Central memory CD4-positive, alpha-beta T cell (primary cell): ENCODE results near the gene RFFL.

Source experiments
- DNase-seq: peaks from one replicate; pipeline ENCODE4 v3.0.0; 2022

The RFFL gene

DNA sequence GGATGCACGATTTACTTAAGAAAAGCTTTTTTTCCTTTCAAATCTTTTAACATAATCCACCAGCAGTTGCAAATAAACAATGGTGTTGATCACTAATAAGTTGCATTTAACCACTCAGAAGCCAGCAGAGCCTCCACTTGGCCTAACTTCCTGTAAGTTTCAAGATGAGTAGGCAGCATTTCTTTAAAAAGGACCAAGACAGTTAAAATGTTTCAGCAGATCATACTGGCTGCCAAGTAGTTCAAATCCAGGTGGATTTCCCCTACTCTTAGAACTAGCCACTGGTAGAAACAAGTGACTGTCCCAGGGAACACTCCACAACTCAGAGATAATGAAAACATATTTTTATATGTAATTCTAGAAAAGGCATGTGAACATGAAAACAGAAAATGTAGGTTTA is 17.0 kb upstream of the RFFL start:
- DNase-seq, result no peak

DNA sequence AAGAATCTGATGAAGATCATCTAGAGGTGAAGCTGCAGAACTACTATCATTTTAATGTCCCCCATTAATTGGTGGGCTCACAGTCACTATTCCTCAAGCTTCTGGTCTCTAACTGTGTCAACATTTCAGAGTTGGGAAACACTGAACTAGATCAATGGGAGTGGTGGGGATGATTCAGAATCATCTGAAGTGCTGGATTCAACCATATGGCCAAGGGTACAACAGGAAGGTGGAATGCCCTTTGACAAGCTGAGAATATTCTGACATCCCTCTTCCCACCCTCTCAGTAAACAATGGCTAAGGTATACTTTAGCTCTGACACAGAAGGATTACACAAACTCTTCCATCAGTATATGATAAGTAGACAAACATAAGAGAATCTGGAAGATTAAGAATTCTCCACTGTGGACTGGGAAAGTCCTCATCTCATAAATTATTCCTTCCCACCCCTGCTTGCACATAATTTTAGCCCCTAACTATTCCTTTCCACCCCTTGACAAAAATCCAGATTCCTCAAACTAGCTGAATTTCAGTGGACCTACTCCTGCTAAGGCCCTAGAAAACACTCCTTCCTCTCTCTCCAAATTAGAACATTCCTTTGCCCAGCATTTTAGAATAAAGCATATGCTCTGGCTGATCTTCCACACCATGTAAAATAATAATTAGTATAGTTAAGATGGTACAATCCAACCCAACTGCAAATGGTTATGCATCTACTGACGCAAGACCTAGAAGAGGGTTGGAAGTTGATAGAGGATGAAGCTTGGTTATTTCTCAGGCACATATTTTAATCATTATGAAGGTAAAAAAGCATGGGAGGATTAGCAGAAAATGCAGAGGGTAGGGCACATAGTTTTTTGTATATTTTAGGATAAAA is 16.3 kb upstream of the RFFL start:
- no peak for DNase-seq

DNA sequence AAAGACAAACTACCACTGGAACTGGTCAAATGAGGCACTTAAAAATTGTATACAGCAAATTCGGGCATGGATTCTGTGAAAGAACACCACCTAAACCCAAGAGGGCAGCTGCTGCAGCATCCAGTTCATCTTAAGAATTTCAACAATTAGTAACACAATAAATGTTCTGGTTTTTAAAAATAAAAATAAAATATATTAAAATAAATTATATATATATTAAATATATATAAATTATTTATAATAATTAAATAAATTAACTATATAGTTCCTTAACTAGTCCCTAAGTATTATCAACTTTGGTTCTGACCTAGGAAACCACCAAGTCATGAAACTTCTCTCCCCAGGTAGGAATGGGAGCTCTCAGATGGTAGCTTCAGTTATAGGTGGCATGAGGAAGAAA is 13.4 kb upstream of the RFFL start:
- DNase-seq, result no peak

DNA sequence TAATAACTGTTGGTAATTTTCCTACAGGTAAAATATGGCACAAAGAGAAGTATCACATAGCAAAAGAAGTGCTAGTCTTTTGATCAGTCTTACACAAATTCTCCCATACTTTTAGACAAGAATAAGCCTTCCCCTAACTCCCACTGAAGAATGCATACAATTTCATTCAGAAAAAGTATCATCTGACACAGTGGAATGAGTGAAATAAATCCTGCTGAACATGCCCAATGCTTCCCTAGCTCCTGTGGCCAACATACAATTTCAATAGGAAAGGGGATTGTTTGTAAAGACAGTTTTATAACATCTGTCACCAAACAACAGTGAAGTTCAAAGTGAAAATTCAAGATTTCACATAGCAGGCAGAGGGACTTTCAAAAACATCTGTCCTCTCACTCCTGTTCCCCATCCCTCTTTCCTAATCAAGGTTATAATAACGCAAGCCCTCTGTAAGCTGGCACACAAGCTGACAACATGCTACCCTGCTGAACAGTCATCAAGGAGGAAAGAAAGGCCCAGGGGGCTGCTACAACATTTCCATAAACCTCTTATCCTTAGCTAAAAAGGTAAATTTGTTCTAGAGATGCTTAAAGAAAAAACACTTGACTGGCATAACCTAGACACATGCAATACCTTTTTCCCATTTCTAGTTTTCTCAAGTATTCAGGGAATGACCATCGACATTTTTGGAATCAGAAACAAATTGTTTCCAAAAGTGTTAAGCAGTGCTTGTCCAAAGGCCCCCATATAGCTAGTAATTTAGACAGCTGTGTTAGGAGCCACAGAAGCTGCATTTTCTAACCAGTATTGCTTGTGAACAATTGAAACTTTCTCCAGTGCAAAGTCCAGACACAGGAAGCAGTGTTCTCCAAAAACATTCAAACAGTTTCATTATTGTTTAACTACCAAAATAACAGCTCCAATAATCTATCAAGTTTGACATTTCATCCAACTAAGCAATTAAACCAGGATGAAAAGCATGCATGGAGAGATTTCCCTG is 11.5 kb upstream of the RFFL start:
- DNase-seq, result no peak

DNA sequence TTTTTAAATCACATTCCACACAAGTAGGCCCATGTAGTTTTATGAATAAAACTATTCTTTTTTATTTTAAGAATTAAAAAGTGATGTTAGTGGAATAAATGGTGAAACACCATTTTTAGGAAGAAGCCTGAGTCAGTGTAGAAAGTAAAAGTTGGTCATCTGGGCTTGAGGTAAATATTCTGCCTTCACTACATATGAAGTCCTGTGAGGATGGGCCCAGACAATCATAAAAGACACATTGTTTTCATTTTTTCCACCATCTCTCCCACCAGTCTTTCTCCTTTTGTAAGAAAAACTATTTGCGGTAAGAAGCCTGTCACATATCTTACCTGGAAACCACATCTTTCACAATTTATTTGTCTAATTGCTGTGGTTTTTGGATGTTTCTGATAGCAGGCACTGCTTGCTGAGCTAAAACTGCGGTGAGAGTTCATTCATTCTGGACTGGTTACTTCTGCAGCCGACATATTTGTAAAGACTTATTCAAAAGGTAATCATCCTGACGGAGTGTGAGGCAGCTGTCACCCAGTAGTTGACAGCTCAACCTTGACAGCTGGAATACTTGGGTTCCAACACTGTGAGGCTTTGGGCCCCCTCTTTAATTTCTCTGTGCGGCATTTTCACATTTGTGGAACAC is 10.6 kb upstream of the RFFL start:
- DNase-seq, result peak; percentile 40

DNA sequence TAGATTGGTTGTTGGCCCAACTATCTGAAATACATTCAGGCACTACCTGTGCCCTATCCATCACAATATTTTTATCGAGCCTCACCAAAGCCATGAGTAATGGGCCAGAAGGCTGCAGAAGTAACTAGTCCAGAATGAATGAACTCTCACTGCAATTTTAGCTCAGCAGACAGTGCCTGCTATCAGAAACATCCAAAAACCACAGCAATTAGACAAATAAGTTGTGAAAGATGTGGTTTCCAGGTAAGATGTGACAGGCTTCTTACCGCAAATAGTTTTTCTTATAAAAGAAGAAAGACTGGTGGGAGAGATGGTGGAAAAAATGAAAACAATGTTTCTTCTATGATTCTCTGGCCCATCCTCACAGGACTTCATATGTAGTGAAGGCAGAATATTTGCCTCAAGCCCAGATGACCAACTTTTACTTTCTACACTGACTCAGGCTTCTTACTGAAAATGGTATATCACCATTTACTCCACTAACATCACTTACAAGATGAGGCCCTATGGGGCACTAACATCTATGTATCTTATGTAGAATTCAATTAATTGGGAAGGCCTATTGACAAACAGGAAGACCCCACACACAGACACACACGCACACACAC is 9.8 kb upstream of the RFFL start:
- peak; percentile 47 for DNase-seq

DNA sequence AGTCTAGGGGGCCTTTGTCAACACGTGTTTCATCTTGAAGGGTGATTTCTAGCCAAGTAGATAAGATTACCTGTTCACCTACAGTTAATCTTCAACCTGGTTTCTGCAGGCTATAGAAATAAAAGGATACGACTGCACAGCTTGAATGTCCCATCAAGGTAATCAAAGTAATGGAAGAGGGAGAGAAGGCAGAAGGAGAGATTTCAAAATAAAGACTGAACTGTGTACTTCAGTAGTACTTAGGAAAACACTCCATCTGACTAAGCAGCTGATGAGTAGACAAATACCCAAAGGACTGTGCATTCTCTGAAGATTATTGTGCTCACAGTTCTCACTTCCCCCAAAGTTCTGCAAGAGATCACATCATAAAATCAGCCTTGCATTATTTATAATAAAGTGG is 5.8 kb upstream of the RFFL start:
- DNase-seq, result no peak

DNA sequence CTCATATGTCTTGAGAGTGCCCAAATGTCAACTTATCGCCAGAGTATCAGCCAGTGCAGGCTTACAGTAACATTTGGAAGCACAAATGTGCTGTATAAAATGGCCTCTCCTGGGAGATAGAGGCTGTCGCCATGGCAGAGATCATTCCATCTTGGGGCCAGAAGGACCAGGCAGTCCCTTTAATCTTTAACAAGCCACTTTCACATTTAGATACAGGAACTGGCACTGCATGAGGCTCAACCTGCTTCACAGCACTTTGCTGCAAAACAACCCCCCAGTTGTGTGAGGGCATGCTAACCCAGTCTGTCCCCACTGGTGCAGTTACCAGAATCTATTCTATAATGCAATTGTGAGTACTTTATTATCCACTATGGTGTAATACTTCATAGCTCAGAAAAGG is 4.7 kb upstream of the RFFL start:
- no peak for DNase-seq

DNA sequence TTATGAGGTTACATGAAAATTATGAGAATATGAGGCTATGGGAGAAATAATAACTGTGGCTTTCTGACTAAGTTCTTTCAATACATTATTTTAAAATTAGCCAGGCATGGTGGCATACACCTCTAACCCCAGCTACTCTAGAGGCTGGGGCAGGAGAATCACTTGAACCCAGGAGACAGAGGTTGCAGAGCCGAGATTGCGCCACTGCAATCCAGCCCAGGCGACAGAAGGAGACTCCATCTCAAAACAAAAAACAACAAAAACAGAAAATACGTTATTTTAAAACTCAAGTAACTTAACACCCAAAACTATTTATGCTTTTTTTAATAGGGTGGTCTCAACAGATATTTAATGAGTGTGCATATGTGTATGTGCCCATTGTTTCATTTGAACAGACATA is 2.4 kb upstream of the RFFL start:
- DNase-seq, result no peak

DNA sequence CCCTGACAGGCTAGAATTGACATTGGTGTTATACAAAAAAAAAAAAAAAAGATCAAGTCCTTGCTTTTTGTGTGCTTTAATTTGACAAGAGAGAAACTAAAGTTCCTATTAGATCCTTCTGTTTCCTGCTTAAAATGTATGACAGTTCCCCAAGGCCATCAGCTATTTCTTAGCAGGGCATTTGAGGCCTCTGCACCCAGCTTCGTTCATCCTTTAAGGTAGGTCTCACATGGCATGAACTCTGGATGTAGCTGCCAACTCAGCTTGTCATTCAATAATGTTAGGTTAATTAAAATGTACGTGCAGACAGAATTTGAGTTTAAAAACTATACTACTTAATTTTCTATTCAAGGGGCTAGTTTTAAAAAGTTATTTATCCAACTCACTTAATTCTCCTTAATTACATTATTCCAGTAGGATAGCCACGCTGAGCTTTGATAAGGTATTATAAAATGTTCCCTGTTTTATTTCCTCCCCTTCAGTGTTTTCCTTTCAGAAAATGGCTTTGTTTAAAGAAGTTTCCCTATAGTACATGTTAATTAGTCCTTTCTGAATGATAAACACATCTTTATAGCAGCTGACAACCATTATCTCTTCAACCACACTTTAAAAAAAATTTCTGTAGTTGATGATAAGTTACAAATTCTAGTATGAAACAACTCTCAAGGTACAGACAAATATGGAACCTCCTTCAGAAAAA is 1.2 kb upstream of the RFFL start:
- no peak for DNase-seq

DNA sequence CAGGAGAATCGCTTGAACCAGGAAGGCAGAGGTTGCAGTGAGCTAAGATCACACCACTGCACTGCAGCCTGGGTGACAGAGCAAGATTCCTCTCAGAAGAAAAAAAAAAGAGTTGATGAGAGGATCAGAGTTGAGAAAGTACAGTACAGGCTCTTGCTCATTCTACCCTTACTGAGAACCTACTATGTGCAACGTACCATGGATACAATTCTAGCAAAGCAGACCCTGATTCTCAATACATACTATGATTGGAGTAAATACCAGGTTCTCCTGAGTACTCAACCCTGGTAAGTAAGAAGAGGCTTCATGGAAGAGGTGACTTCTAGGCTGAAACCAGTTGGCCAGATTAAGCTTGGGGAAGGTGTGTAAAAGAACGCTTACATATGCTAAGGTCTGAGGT is 1.2 kb downstream of the RFFL start:
- no peak for DNase-seq

DNA sequence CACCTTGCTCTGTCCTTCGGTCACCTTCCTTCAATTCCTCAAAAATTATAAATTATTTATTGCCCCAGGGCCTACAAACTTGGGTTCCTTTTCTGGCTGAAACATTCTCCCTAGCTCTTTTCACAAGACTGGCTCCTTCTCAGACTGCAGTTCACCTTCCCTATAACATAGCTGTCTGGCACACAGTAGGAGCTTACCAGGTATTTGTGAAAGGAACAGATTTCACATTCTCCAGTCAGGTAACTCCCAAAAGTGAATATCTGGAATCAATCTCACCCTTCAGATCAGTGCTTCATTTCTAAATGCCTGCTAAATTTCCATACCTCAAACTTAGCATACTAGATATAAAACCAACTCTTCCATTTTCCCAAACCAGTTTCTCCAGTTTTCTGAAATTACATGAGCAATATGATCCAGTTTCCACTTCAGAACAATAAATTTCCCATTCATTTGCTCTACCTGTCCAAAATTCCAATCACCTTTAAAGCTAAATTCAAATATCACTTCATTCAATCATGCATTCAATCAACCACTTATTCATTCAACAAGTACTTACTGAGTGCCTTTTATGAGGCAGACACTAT is 6.1 kb downstream of the RFFL start:
- DNase-seq, result no peak

DNA sequence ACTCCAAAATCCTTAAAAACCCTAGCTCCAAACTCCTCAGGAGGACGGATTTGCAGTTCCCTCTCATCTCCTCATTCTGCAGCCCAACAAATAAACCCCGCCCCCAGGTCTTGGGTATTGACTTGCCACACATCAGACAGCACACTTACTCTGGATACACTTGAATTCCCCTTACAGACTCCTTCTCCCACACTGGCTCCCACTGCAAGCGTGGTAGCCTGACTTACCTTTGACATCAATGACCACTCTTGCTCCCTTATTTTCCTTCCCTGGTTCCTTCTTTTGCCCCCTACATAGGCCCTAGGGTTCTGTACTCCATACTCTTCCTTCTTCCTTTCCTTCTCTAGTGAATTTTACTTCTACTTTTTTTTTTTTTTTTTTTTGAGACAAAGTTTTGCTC is 7.5 kb downstream of the RFFL start:
- DNase-seq, result no peak

DNA sequence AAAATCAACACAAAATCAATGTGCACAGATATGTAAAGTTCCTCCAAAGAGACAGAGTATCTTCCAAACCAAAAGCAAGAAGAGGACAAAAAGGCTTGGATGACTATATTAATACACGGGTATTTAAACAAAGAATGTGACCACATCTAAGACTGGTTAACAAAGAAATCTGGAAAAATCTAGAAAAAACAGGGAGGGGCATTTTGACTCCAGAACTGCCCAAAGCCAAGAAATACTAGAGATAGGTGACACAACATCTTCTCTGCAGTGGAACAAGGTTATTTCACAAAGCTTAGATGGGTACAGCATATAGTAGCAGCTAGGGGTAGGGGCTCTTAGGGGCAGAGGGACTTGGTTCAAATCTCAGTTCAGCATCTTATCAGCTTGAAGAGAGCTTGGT is 10.3 kb downstream of the RFFL start:
- DNase-seq, result no peak

DNA sequence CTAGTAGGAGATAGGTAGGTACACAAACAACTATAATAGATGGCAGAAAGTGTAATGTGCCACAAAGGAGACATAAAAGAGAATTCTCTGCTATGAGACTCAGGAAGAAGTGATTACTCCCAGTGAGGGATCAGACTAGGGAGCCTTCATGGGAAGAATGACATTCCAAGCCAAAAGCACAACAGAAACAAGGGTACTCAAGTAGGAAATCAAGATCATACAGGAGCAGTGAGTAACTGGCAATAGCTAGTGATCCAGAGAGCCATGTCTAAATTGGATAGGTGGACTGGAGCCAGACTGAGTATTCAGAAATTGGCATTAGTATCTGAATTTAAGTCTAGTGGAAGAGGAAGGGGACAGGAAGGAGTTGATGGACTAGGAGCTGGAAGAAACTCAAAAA is 10.7 kb downstream of the RFFL start:
- no peak for DNase-seq

DNA sequence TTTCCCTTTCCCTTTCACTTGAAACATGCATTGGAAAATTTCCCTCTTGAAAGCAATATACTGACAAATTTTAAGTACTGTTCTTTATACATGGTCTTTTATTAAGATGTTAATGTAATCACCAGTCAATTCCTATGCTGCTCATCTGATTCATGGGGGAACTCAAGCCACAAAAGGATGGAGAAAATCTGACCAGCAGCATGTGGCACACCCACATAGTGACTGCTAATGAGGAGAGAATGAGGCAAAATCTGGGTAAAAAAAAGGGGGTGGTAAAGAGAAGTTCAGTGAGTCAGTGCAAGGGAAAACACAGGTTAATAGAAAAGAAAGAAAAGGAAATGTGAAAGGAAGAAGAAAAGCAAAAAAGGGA is 11.3 kb downstream of the RFFL start:
- DNase-seq, result no peak

DNA sequence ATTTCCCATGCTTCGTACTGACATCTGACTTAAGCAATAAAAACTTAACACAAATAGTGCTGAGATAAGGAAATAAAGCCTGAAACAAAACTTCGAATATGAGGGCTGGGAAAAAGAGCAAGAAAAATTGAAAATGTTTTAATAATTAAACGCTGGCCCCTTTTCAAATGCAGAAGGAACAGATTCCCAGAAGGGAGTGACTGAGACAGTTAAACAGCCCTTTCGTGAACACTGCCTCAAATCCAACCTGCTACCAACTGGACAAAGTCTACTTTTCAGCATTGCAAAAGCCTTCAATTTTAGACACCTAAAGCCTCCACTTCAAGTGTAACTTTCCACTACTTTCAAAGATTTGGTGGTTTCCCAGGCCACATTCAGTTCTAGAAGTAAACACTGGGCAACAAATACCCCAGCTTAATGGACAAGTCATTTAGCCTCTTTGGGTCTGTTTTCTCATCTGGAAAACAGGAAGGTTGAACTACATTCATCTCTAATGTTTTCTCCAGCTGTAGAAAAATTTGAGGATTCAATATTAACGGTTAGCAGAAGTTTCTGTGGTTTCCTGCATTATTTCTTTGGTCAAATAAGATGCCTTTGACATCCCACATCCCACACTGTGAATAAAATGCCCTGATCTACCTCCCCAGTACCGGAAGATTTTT is 11.8 kb downstream of the RFFL start:
- DNase-seq, result no peak

DNA sequence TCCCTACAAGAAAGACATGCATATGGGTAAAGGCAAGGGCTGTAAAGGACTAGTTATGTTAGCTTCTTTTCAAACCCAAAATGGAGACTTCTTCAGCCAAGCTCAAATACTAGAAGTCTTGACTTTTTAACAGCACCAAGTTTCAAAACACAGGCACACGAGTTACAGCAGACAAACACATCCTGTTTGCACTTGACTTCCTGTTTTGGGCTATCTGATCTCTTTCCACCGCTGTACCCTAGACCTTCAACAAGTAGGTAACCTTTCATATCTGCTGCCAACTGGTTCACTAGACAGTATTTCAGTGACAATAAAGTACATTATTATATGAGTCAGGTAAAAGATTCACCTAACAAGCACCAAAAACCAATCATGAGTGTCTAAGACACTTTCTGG is 12.3 kb downstream of the RFFL start:
- DNase-seq, result peak; percentile 79

DNA sequence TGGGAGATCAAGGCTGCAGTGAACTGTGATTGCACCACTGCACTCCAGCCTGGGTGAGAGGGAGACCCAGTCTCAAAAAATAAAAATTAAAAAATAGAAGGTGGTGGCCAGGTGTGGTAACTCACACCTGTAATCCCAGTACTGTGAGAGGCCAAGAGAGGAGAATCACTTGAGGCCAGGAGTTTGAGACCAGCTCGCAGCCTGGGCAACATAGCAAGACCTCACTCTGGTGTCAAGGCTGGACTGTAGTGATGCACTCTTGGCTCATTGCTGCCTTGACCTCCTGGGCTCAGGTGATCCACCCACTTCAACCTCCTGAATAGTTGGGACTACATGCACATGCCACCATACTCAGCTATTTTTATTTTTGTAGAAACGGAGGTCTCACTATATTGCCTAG is 13.3 kb downstream of the RFFL start:
- no peak for DNase-seq

DNA sequence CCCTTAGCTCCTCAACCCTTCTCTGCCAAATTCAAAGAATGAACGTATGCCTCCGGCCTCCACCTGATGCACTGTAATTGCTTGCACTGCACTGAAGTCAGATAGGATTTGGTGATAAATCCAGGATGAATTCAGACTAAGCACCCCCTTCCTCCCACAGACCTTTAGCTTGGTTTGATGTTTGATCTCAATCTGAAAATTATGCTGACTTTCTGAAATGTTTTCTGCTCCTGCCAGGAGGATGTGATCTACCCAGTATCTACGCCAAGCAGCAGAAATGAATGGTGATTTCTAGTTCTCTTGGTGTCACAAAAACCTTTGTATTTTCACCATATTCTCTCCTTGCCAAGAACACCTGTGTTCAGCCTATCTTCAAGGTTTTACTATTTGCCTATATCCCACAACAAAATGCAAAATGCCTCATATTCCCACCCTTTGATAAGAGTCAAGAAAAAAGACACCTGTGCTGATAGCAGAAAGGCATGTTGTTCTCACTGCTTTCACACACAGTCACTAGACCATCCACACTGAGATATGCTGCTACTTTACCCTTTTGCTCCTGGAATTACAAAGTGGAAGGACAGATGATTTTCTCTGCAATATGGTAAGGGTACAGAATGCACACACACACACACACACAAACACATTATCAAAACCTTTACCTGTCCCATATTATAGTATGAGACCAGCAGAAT is 14.7 kb downstream of the RFFL start:
- no peak for DNase-seq
